GM21528 (cell line): ENCODE results near the gene SPAG9.

ENCODE experiments used
- ATAC-seq: cut with Tn5 transposase; IDR thresholded peaks from one replicate; pipeline ENCODE4 v1.9.1; 2021; ENCODE audit warnings: mild to moderate bottlenecking, moderate library complexity; ENCODE audit not compliant: unreplicated experiment, low FRiP score

Gene SPAG9

DNA sequence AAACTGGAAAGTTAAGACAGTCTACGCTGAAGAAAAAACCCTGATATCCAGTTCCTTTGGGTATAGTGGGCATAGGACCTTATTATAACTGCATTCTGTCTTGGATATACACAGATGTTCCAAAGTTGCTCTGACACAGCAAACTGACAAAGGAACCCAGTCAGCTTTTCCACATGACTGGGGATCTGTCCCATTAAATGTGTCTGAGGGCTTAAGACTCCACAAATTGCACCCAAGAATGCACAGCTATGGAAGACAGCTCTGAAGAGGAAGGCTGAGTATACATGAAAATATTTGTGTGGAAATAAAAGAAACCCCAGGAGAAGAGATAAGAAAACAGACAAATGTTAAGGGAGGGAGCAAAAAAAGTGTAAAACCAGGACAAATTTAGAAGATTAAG, 114.1 kb downstream of the SPAG9 start:
- ATAC-seq: no peak

GRCh38 chr17:51005768-51006167, 114.9 kb downstream of the SPAG9 start:
- no peak for ATAC-seq

DNA sequence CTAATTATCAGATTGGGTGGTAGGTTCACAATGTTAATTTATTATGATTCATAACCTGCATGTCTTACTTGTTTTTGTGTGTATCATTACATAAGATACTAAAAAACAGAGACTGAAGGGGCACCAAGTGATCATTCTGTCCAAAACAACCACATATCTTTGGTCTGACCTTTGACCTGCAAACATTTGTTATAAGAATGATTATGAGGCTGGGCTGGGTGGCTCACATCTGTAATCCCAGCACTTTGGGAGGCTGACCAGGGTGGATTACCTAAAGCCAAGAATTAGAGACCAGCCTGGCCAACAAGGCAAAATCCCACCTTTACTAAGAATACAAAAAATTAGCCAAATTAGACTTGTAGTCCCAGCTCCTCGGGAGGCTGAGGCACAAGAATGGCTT, 116.4 kb downstream of the SPAG9 start:
- no peak for ATAC-seq

DNA sequence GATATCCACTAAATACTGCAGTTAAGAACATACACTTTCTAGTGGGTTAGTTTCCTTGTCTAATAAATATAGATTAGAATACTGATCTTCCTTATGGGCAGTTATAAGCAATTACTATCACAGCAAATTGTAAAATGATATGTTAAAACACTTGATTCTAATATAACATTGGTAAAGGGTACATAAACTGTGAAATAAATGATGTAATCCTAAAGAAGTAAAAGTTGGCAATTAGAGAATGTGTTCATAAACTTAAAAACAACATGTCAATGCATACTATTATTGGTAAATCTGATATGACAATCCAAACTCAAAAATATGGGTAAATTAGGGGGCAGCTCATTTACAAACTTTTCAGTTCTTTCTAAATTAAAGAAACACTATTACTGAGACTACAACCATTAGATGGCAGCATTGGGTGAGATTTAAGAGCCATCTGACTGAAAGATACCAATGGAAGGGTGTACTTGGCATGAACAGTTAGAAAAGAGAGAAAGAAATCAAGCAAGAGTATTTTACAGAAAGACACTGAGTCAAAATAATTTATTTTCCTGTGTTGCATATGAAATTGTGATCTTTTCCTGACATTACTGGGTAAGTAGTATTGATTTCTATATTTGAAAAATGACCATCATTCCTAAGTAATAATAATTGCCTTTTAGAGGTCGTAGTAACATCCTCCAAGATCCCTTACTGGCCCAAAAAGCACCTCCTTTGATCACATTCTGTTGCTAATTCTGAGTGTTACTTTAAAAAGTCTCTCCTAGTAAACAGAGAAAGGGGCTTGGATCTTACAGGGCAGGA, 119.6 kb downstream of the SPAG9 start:
- no peak for ATAC-seq

DNA sequence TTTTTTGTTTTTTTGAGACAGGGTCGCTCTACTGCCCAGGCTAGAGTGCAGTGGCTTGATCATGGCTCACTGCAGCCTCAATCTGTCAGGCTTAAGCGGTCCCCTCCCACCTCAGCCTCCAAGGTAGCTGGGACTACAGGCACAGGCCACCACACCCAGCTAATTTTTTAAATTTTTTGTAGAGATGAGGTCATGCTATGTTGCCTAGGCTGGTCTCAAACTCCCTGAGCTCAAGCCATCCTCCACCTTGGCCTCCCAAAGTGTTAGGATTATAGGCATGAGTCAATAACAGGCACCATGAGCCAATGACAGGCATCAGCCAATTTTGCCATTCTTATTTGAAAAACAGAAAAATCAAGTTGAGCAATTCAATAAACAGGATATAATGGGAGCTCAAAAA, 125.0 kb downstream of the SPAG9 start:
- no peak for ATAC-seq

DNA sequence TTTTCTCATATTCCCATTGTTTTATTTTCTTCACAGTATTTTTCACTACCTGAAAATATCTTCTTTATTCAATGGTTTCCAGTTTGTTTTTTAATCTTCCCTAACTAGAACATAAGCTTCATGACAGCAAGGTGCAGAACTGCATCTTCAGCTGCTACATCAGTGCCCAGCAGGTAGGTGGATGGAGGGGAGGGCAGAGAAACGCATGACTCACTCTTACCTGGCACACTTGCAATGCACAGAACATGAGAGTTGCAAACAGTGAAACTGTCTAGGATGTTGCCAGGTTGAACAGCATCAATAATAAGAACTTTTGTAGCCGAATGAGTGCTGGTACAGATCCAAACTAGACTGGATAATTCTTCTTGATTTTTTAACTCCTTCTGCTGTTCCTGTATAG, 127.1 kb downstream of the SPAG9 start:
- no peak for ATAC-seq

GRCh38 chr17:50989149-50989548, 131.5 kb downstream of the SPAG9 start:
- ATAC-seq: no peak

DNA sequence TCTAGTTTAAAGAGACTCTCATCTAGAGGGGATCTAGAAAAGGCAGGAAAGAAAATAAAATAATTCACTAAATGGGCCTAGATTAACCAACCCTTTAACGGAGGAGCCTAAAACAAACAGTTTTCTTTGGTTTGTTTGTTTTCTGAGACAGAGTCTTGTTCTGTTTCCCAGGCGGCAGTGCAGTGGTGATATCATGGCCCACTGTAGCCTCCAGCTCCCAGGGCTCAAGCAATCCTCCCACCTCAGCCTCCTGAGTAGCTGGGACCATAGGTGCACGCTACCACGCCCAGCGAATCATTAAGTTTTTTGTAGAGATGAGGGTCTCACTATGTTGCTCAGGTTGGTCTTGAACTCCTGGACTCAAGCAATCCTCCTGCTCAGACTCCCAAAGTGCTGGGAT, 132.2 kb downstream of the SPAG9 start:
- ATAC-seq: no peak

- no peak for ATAC-seq
Observed at GRCh38 chr17:50986989-50987660, 133.5 kb downstream of the SPAG9 start.

- ATAC-seq: no peak
Observed at GRCh38 chr17:50981279-50981678, 139.4 kb downstream of the SPAG9 start.

GRCh38 chr17:50979524-50979927, 141.1 kb downstream of the SPAG9 start:
- ATAC-seq: no peak

GRCh38 chr17:50977487-50978159, 143.0 kb downstream of the SPAG9 start:
- ATAC-seq: no peak

GRCh38 chr17:50976951-50977472, 143.7 kb downstream of the SPAG9 start:
- ATAC-seq: no peak

GRCh38 chr17:50973557-50974494, 146.8 kb downstream of the SPAG9 start:
- ATAC-seq: no peak

DNA sequence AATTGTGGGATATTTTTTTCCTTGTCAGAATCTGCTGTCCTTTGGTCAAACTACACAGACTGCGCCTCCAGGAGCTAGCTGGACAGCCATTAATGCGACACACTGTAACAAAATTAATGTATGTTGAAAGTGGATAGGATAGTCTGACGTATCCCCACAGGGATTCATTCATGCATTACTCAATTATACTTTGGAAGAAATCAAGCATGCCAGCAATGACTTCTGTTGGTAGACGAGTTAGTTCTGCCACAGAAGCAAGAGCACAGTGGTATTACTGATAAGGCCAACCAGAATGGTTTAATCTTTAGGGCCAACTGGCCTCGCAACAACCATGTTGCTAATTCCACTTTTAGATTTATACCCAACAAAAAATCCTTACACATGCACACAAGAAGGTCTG, 148.1 kb downstream of the SPAG9 start:
- ATAC-seq: no peak

DNA sequence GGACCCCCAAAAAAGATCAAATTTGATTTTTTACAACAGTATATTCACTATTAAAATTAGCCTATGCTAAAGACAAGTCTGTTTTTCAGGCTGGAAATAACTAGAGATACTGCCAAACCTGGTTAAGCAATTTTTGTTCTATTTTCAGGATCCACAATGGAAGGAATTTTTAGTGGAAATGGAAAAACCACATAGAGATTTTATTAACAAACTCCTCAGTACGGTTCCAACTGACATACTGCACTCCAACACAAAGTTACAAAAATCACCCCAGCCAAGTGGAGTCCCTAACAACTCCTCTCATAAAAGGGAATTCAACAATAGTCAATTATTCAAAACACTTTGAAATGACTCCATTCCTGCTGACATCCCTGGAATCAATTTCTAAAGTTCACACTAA, 152.9 kb downstream of the SPAG9 start:
- no peak for ATAC-seq

GRCh38 chr17:50966163-50966666, 154.5 kb downstream of the SPAG9 start:
- ATAC-seq: no peak

GRCh38 chr17:50963139-50963538, 157.5 kb downstream of the SPAG9 start:
- no peak for ATAC-seq

- no peak for ATAC-seq
Observed at GRCh38 chr17:50961282-50962220, 159.1 kb downstream of the SPAG9 start.
